Measurements from ENCODE around the gene EPYC.

EPYC gene

GRCh38 chr12:90970471-90970870, 34.3 kb downstream of the EPYC start:
- no peak for DNase-seq (ENCODE audit: low read depth)
- H3K4me3 ChIP-seq (ENCODE audit: low read length): no peak overlapping the region
- no peak for TF ChIP-seq CTCF (conservative IDR thresholded peaks at IDR 0.05; ENCODE audit: low read depth, low read length)

- no peak for DNase-seq (ENCODE audit: low read depth)
- no peak for TF ChIP-seq CTCF (conservative IDR thresholded peaks at IDR 0.05; ENCODE audit: low read depth, low read length)
- H3K4me3 ChIP-seq (ENCODE audit: low read length): no peak overlapping the region
Measured at GRCh38 chr12:90969851-90970250, 34.9 kb downstream of the EPYC start.

- no peak overlapping the region for H3K4me3 ChIP-seq (ENCODE audit: low read length)
- no peak for DNase-seq (ENCODE audit: low read depth)
- no peak for TF ChIP-seq CTCF (conservative IDR thresholded peaks at IDR 0.05; ENCODE audit: low read depth, low read length)
Measured at GRCh38 chr12:90969346-90969745, 35.4 kb downstream of the EPYC start.

GRCh38 chr12:90965204-90965603, 39.6 kb downstream of the EPYC start:
- no peak for TF ChIP-seq CTCF (conservative IDR thresholded peaks at IDR 0.05; ENCODE audit: low read depth, low read length)
- H3K4me3 ChIP-seq (ENCODE audit: low read length): no peak overlapping the region
- DNase-seq (ENCODE audit: low read depth): no peak

GRCh38 chr12:90964616-90965015, 40.2 kb downstream of the EPYC start:
- TF ChIP-seq CTCF (conservative IDR thresholded peaks at IDR 0.05; ENCODE audit: low read depth, low read length): no peak
- H3K4me3 ChIP-seq (ENCODE audit: low read length): no peak overlapping the region
- no peak for DNase-seq (ENCODE audit: low read depth)

GRCh38 chr12:90963946-90964345, 40.8 kb downstream of the EPYC start:
- no peak overlapping the region for H3K4me3 ChIP-seq (ENCODE audit: low read length)
- TF ChIP-seq CTCF (conservative IDR thresholded peaks at IDR 0.05; ENCODE audit: low read depth, low read length): no peak
- no peak for DNase-seq (ENCODE audit: low read depth)

- DNase-seq (ENCODE audit: low read depth): no peak
- no peak for TF ChIP-seq CTCF (conservative IDR thresholded peaks at IDR 0.05; ENCODE audit: low read depth, low read length)
- no peak overlapping the region for H3K4me3 ChIP-seq (ENCODE audit: low read length)
Measured at GRCh38 chr12:90961154-90961553, 43.6 kb downstream of the EPYC start.
